Measurements from ENCODE around the gene CHDH. TPM values are rescaled to one million over a fixed set of nuclear protein-coding genes. Genes with fewer than 3 reads are reported as not detected.
A peak's percentile ranks its signal among the peaks of the same experiment; 100 is the strongest.

CHDH gene
- polyA plus RNA-seq, 4 donors: 2.2 to 17.9 (median 7.9) TPM

GRCh38 chr3:53813229-53813628, 33.0 kb downstream of the CHDH start:
- Histone ChIP-seq H3K4me3 (ENCODE audit: low read depth in 1 of 3, low read length in 3 of 3) (no peak overlapping the region), H3K4me1 (ENCODE audit: control insufficient read depth in 3 of 3, insufficient read depth in 2 of 3, low read depth in 1 of 3, low read length in 2 of 3) (peaks cover 0 to 2% (median 0%) of the 10 kb centered on the region in 3 donors), H3K9me3 (ENCODE audit: control insufficient read depth in 2 of 2, insufficient read depth in 1 of 2, low read depth in 1 of 2, low read length in 1 of 2) (no peaks in the 10 kb centered on the region), H3K36me3 (ENCODE audit: control insufficient read depth in 3 of 3, insufficient read depth in 2 of 3, low read depth in 1 of 3, low read length in 3 of 3) (peaks cover 0 to 73% (median under 1%) of the 10 kb centered on the region in 3 donors), H3K27me3 (ENCODE audit: control insufficient read depth in 3 of 3, insufficient read depth in 3 of 3, low read length in 3 of 3) (no peaks in the 10 kb centered on the region), H3K27ac (ENCODE audit: low read depth in 1 of 3, low read length in 2 of 3) (no peak overlapping the region)
- no peak for FAIRE-seq
- WGBS, 3 donors: 92 to 94% (median 94%) methylated on average over 5 of the region's 5 CpGs
- no peak for DNase-seq

- no peaks in the 10 kb centered on the region for H3K27me3 ChIP-seq (ENCODE audit: control insufficient read depth in 3 of 3, insufficient read depth in 3 of 3, low read length in 3 of 3)
- H3K4me1 ChIP-seq (ENCODE audit: control insufficient read depth in 3 of 3, insufficient read depth in 2 of 3, low read depth in 1 of 3, low read length in 2 of 3): peaks cover 0 to 6% (median 0%) of the 10 kb centered on the region in 3 donors
- H3K4me3 ChIP-seq (ENCODE audit: low read depth in 1 of 3, low read length in 3 of 3): no peak overlapping the region
- FAIRE-seq (no peak), DNase-seq (no peak)
- no peak overlapping the region for H3K27ac ChIP-seq (ENCODE audit: low read depth in 1 of 3, low read length in 2 of 3)
- WGBS, 3 donors: 73 to 86% (median 84%) methylated on average over 4 of the region's 4 CpGs
- H3K9me3 ChIP-seq (ENCODE audit: control insufficient read depth in 2 of 2, insufficient read depth in 1 of 2, low read depth in 1 of 2, low read length in 1 of 2): no peaks in the 10 kb centered on the region
- H3K36me3 ChIP-seq (ENCODE audit: control insufficient read depth in 3 of 3, insufficient read depth in 2 of 3, low read depth in 1 of 3, low read length in 3 of 3): peaks cover 0 to 66% (median 0%) of the 10 kb centered on the region in 3 donors
Measured at GRCh38 chr3:53812434-53812833, 33.8 kb downstream of the CHDH start.

DNA sequence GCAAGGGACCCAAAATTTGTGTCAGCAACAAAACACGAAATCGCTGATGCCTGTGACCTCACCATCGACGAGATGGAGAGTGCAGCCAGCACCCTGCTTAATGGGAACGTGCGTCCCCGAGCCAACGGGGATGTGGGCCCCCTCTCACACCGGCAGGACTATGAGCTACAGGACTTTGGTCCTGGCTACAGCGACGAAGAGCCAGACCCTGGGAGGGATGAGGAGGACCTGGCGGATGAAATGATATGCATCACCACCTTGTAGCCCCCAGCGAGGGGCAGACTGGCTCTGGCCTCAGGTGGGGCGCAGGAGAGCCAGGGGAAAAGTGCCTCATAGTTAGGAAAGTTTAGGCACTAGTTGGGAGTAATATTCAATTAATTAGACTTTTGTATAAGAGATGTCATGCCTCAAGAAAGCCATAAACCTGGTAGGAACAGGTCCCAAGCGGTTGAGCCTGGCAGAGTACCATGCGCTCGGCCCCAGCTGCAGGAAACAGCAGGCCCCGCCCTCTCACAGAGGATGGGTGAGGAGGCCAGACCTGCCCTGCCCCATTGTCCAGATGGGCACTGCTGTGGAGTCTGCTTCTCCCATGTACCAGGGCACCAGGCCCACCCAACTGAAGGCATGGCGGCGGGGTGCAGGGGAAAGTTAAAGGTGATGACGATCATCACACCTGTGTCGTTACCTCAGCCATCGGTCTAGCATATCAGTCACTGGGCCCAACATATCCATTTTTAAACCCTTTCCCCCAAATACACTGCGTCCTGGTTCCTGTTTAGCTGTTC, 34.9 kb downstream of the CHDH start:
- Histone ChIP-seq H3K36me3 (ENCODE audit: control insufficient read depth in 3 of 3, insufficient read depth in 2 of 3, low read depth in 1 of 3, low read length in 3 of 3) (peaks cover 0 to 56% (median 0%) of the 10 kb centered on the region in 3 donors), H3K27me3 (ENCODE audit: control insufficient read depth in 3 of 3, insufficient read depth in 3 of 3, low read length in 3 of 3) (no peaks in the 10 kb centered on the region), H3K9me3 (ENCODE audit: control insufficient read depth in 2 of 2, insufficient read depth in 1 of 2, low read depth in 1 of 2, low read length in 1 of 2) (no peaks in the 10 kb centered on the region), H3K4me3 (ENCODE audit: low read depth in 1 of 3, low read length in 3 of 3) (no peak overlapping the region), H3K4me1 (ENCODE audit: control insufficient read depth in 3 of 3, insufficient read depth in 2 of 3, low read depth in 1 of 3, low read length in 2 of 3) (peaks cover 0 to 17% (median 0%) of the 10 kb centered on the region in 3 donors), H3K27ac (ENCODE audit: low read depth in 1 of 3, low read length in 2 of 3) (no peak overlapping the region)
- FAIRE-seq (no peak), DNase-seq (no peak)
- WGBS, 3 donors: 91 to 92% (median 91%) methylated on average over 24 of the region's 24 CpGs

GRCh38 chr3:53809764-53810400, 36.3 kb downstream of the CHDH start:
- no peak overlapping the region for H3K4me3 ChIP-seq (ENCODE audit: low read depth in 1 of 3, low read length in 3 of 3)
- H3K36me3 ChIP-seq (ENCODE audit: control insufficient read depth in 3 of 3, insufficient read depth in 2 of 3, low read depth in 1 of 3, low read length in 3 of 3): peaks cover 0 to 53% (median 0%) of the 10 kb centered on the region in 3 donors
- H3K4me1 ChIP-seq (ENCODE audit: control insufficient read depth in 3 of 3, insufficient read depth in 2 of 3, low read depth in 1 of 3, low read length in 2 of 3): peaks cover 0 to 20% (median 0%) of the 10 kb centered on the region in 3 donors
- FAIRE-seq (no peak), DNase-seq (no peak)
- no peaks in the 10 kb centered on the region for H3K27me3 ChIP-seq (ENCODE audit: control insufficient read depth in 3 of 3, insufficient read depth in 3 of 3, low read length in 3 of 3)
- H3K9me3 ChIP-seq (ENCODE audit: control insufficient read depth in 2 of 2, insufficient read depth in 1 of 2, low read depth in 1 of 2, low read length in 1 of 2): no peaks in the 10 kb centered on the region
- no peak overlapping the region for H3K27ac ChIP-seq (ENCODE audit: low read depth in 1 of 3, low read length in 2 of 3)
- WGBS, 3 donors: 90 to 95% (median 90%) methylated on average over 28 of the region's 28 CpGs

- H3K27ac ChIP-seq (ENCODE audit: low read depth in 1 of 3, low read length in 2 of 3): no peak overlapping the region
- H3K27me3 ChIP-seq (ENCODE audit: control insufficient read depth in 3 of 3, insufficient read depth in 3 of 3, low read length in 3 of 3): no peaks in the 10 kb centered on the region
- H3K4me3 ChIP-seq (ENCODE audit: low read depth in 1 of 3, low read length in 3 of 3): no peak overlapping the region
- peaks cover 0 to 20% (median 0%) of the 10 kb centered on the region in 3 donors for H3K4me1 ChIP-seq (ENCODE audit: control insufficient read depth in 3 of 3, insufficient read depth in 2 of 3, low read depth in 1 of 3, low read length in 2 of 3)
- H3K36me3 ChIP-seq (ENCODE audit: control insufficient read depth in 3 of 3, insufficient read depth in 2 of 3, low read depth in 1 of 3, low read length in 3 of 3): peaks cover 0 to 54% (median 0%) of the 10 kb centered on the region in 3 donors
- H3K9me3 ChIP-seq (ENCODE audit: control insufficient read depth in 2 of 2, insufficient read depth in 1 of 2, low read depth in 1 of 2, low read length in 1 of 2): no peaks in the 10 kb centered on the region
- 86 to 92% (median 91%) methylated on average over 12 of the region's 12 CpGs for WGBS, 3 donors
- DNase-seq (no peak), FAIRE-seq (no peak)
Measured at GRCh38 chr3:53809267-53809666, 37.0 kb downstream of the CHDH start.

DNA sequence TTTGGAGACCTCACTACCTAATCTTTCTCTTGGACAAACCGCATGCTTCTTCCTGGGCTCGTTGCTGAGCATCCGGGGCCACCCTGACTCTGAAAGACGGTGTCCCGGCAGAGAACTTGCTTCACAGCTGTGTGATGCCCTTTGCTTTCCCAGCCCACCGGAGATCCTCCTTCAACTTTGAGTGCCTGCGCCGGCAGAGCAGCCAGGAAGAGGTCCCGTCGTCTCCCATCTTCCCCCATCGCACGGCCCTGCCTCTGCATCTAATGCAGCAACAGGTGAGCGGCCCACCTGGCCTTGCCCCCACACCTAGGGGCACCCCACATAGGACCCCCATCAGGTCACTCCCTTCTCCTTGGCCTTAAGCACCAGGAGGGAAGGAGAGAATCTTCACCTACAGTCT, 37.7 kb downstream of the CHDH start:
- no peak overlapping the region for H3K4me3 ChIP-seq (ENCODE audit: low read depth in 1 of 3, low read length in 3 of 3)
- DNase-seq (no peak), FAIRE-seq (no peak)
- H3K36me3 ChIP-seq (ENCODE audit: control insufficient read depth in 3 of 3, insufficient read depth in 2 of 3, low read depth in 1 of 3, low read length in 3 of 3): peaks cover 0 to 56% (median 0%) of the 10 kb centered on the region in 3 donors
- no peak overlapping the region for H3K27ac ChIP-seq (ENCODE audit: low read depth in 1 of 3, low read length in 2 of 3)
- H3K4me1 ChIP-seq (ENCODE audit: control insufficient read depth in 3 of 3, insufficient read depth in 2 of 3, low read depth in 1 of 3, low read length in 2 of 3): peaks cover 0 to 20% (median 0%) of the 10 kb centered on the region in 3 donors
- H3K9me3 ChIP-seq (ENCODE audit: control insufficient read depth in 2 of 2, insufficient read depth in 1 of 2, low read depth in 1 of 2, low read length in 1 of 2): no peaks in the 10 kb centered on the region
- no peaks in the 10 kb centered on the region for H3K27me3 ChIP-seq (ENCODE audit: control insufficient read depth in 3 of 3, insufficient read depth in 3 of 3, low read length in 3 of 3)
- 92 to 94% (median 93%) methylated on average over 13 of the region's 13 CpGs for WGBS, 3 donors

GRCh38 chr3:53807117-53807810, 39.0 kb downstream of the CHDH start:
- peaks cover 0 to 60% (median 0%) of the 10 kb centered on the region in 3 donors for H3K36me3 ChIP-seq (ENCODE audit: control insufficient read depth in 3 of 3, insufficient read depth in 2 of 3, low read depth in 1 of 3, low read length in 3 of 3)
- 63 to 79% (median 69%) methylated on average over 15 of the region's 15 CpGs for WGBS, 3 donors
- no peaks in the 10 kb centered on the region for H3K9me3 ChIP-seq (ENCODE audit: control insufficient read depth in 2 of 2, insufficient read depth in 1 of 2, low read depth in 1 of 2, low read length in 1 of 2)
- peaks cover 0 to 20% (median 0%) of the 10 kb centered on the region in 3 donors for H3K4me1 ChIP-seq (ENCODE audit: control insufficient read depth in 3 of 3, insufficient read depth in 2 of 3, low read depth in 1 of 3, low read length in 2 of 3)
- H3K4me3 ChIP-seq (ENCODE audit: low read depth in 1 of 3, low read length in 3 of 3): no peak overlapping the region
- DNase-seq (peak in 1 of 2 donors; percentile 54), FAIRE-seq (no peak)
- H3K27me3 ChIP-seq (ENCODE audit: control insufficient read depth in 3 of 3, insufficient read depth in 3 of 3, low read length in 3 of 3): no peaks in the 10 kb centered on the region
- peak overlapping the region in 1 of 3 donors; percentile 71 for H3K27ac ChIP-seq (ENCODE audit: low read depth in 1 of 3, low read length in 2 of 3)

Measured in small intestine (tissue), 7 donors.